Cerebellar nuclear complex (tissue), 1 donor: ENCODE data around the gene PRPS1L1.

ENCODE experiments used
- DNase-seq, 2 experiments: peaks; one replicate each; lab custom pipeline; 2025; lab: John Stamatoyannopoulos, UW

The PRPS1L1 gene

DNA sequence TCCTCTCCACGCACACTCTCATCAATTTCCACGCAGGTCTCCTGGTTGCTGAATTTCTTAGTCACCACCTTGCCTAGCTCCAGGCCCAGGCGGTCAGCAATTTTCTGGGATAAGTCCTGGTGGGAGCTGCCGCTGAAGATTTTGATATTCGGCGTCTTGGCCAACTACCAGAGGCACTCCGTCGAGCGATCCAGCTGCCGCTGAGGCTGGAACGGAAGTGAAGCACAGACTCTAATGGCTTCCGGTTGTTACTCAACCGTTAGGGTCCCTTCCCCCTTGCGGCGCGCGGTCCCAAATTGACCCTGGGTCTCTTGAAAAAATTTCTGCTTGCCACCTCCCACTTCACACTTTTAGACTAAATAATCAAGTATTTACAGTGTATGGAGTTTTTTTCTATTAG is at the start of gene PRPS1L1:
PRPS1L1 (minus strand) TSS at position 219 of the 400 bp plus-strand sequence.
- DNase-seq = no peak

DNA sequence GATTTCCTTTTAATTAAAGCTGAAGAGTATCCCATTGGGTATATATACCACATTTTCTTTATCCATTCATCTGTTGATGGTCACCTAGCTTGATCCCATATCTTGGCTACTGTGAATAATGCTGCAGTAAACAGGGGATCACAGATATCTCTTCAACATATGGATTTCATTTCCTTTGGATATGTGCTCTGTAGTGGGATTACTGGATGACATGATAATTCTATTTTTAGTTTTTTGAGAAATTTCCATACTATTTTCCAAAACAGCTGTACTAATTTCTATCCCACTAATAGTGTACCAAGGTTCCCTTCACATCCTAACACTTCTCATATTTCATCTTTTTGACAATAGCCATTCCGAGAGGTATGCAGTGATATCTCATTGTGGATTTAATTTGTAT is 48.8 kb upstream of the PRPS1L1 start:
- no peak for DNase-seq

DNA sequence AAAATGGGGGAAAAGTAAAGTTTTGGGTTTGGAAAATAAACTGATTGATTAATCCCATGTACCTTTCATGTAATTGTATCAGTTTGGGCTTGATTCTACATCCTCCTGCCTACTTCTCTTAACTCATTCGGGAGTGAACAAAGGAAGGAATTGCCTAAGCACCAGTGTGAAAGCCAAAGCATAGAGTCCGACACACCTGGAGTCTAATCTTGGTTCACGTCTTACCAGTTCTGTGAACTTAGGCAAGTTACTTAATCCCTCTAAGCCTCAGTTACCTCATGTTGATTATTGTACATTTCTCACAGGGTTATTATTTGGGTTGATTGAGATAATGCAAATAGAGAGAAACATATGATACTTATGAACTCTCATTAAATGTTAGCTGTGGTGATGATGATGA is 41.1 kb upstream of the PRPS1L1 start:
- no peak for DNase-seq

DNA sequence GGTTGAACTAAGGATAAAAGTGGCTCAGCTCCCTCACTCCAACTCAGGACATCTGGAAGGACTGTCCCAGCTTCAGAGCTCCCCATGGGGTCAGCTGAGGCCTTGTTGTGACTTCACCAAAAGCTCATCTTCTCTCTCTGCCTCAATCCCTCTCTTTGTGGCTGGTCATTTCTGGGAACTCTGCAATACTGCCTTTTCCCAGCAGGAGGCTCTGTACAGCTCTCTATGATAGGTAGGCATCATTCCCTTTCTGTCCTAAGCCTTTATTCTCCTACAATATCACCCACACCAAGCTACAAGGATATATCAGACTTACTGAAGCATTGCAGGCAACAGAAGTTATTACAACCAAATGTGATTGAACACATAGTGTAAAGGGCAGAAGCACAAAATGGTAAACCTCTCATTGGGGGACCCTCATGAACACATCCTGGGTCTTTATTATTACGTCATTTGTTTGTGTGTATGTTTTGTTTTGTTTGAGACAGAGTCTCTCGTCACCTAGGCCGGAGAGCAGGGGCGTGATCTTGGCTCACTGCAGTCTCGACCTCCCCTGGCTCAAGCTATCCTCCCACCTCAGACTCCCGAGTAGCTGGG is 36.7 kb upstream of the PRPS1L1 start:
- no peak for DNase-seq

DNA sequence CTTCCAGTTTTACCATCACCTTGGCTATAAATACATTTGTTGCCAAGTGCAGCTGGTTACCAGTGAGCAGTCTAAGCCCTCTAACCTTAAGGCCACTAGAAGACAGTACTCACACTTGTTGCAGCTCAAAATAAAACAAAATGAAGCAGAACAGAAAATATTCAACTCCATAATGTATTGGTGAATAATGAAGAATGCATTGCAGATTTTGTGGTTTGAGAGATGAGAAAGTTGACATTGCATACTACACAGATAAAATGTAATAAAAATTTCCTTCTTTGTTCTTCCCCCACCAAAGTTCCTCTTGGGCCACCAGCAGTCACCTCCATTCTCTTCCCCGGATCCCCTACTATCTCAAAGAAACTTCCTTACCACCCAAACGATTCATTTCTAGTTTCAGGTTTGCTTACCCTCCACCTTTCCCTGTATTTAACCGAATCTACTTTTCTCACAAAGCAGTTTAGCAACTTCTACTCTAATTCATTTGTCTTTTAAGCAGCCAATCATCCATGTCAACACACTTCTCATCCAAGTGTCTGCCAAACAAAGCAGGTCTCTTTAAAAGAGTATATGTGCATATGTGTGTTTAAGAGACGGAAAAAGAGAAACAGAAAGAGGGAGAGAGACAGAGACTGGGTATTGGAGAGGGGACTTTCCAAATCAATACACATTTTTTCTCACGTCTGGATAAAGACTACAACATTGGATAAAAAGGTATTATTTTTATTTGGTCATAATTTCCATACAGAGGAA is 35.7 kb upstream of the PRPS1L1 start:
- no peak for DNase-seq

DNA sequence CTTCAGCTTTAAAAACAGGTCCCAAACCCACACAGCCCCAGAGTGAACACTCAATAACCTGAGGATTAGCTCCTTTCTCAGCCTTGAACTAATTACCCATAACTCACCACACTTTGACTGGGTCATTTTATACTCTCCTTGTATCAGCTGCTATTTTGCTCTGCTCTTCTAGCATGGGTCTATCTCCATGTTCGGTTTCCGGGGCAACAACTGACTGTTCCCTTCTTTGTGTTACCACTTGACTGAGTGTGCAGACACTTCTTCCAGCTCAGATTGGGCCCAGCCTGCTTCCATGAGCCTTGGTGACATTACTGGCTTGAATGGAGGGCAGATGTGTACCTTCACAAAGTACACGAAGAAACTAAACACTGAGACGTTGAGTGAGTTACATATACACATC is 31.5 kb upstream of the PRPS1L1 start:
- DNase-seq = no peak

DNA sequence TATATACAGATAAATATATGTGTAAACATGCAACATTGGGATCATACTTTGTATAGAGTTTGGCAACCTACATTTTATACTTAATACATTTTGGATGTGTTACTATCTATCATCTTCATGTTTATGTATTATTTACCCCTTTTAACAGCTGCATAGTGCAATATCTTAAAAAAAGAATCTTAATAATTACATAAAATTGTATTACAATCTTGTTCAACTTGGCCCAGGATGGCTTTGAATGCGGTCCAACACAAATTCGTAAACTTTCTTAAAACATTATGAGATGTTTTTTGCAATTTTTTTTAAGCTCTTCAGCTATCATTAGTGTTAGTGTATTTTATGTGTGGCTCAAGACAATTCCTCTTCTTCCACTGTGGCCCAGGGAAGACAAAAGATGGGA is 26.3 kb upstream of the PRPS1L1 start:
- no peak for DNase-seq

DNA sequence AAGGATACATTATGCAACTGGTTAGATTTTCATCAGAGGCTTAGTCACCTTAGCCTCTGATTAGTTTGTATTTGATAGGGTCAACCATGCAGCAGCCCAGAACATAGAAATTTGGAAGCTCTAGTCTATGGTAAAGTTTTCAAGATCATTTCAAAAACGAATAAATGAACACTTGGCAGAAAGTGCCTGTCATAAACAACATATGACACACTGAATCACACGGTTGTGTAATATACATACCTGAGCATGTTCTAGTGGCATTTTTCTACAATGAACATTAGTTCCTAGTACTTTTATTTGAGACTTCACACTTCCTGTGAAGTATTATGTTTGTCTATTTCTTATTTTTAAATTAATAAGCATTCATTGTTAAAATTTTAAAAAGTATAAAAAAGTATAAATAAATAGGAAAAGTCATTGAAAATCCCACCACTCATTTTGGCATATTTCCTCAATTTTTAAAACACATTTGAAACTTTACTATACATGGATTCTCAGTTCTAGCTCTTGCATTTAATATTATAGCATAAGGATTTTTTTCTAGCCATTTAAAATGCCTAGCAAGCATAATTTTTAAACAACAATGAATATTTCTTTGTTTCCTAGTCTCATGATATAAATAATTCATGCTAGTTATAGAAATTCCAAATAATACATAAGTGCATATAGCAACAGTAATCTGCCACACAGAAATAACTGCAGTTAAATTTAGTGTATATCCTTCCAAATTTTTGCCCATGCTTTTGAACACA is 25.7 kb upstream of the PRPS1L1 start:
- no peak for DNase-seq

DNA sequence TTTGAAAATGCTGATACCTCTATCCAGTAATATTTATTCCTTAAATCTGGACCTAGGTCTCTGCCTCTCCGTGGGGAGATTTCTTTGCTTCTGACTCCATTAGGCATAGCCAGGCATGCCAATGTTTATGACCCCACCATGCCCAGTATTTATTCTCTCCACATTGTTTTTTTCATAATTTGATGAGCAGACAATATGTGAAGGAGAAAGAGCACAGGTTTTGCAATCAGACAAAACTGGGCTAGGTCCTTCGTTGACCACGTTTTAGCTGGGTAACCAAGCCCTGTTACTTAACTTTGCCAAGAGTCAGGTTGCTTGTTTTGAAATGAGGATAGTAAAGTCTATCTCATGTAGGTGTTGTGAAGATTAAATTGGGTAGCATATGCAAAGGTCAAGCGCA is 21.6 kb upstream of the PRPS1L1 start:
- DNase-seq = no peak

DNA sequence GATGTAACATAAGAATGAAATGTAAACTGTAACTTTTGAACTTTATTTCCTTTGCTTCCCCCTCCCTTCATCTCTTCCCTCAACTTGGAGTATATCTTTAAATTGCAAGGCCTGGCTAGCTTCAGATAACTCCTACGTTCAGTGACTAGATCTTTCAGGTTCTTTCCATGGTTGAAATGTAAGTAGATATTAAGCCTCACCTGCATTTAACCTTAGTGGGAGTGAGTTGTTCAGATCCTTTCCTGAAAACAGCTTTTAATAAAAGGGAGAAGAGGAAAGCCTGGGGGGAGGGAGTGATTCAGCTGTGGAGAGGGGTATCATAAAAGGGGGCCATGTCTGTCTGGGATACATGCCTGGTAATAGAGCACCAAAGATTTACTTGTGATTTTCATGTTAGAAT is 19.0 kb upstream of the PRPS1L1 start:
- no peak for DNase-seq

DNA sequence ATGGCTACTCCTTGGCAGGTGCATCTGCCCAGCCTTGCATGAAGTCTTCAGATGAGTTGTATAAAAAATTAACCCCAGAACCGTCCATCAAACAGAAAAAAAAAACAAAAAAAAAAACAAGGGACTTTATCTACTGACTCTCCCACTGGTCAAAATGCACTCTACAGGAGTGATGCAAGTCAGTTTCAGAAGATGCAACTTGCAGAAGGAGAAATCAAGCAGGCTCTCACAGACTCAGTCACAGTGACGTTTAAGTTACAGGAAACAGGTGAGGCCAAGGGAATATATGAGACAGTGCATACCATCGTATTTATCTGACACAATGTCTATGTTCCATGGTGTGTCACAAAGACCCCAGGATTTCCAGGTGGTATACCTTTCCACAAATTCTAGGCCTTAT is 17.5 kb upstream of the PRPS1L1 start:
- DNase-seq = no peak

DNA sequence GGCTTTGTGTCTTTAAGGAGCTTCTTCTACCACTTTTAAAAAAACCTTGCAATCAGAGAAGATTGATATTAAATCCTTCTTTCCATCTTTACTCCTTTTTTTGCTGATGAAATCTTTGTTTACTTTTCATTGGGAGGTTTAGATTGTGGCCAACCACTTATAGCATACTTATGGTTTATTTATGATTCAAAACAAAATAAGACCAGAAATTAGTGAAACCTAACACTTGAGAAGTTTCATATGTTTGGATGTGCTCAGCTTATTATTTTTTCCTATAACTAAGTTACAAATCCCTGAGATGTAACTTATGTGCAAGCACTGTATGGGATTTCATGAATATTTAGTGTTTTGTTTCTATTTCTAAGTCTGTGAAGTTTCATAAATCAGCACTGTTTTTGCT is 13.5 kb upstream of the PRPS1L1 start:
- no peak for DNase-seq

DNA sequence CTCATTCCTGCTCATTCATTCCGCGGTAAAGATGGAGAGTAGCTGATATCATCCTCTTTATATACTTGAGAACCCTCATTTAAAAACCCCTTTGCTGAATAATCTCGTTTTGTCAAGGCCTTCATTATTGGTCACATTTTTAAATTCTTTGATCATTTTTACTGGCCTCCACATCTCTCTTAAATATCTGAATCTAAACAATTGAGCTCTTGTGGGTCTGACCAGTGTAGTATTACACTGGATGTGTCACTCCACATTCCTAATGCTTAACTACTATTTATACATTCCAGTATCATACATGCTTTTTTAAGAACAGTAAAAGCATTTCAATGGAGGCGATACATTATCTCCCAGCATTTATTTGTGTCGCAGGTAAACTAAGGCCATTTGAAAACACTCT is 12.6 kb upstream of the PRPS1L1 start:
- DNase-seq = no peak

DNA sequence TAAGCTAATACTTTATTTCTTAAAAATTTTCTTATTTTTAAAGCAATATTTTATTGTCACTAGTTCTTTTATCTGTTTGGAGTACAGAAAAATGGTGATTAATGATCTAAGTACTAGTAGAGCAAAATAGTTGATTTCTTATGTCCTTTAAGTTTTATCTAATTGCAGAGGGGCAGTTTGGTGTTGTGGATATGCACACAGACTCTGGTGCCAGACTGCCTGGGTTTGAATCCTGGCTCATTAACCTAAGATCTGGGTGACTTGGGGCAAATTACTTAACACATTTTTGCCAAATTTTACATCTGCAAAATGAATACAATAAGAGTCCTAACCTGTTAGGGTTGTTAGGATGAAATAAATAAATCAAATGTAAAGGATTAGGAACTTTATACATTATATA is 10.7 kb upstream of the PRPS1L1 start:
- no peak for DNase-seq

DNA sequence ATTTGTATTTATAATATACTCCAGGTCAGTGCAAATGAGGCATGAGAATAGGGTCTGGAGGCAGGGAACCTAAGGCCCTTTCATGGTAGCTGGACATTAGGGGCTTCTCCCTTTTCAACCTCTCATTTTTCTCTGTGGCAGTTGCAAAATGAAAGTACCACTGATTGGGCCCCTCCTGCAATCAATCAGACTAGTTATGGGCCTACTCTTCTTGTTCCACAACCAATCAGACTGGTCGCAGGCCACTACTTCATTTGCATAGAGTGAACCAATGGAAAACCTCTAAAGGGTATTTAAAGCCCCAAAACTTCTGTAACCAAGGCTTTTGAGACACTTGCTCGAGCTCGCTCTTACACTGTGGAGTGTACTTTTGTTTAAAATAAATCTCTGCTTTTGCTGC is 10.0 kb upstream of the PRPS1L1 start:
- DNase-seq = no peak

DNA sequence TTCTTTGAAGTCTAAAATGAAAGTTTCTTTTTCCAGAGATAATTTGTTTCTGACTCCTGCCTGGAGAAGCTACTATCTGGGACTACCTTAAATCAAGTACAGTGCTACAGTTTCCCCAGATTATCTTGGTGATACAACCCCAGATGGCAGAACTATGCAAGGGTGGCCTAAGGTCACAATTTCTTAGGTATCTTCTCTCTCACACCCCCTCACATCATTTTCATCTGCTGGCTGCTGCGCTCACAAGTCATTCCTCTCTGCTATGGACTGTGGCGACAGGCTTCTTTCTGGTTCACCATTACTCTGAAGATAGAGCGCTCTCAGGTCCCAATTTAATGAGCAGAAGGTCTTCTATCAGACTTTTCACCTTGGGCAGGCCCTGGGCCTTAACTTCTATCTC is 9.1 kb upstream of the PRPS1L1 start:
- no peak for DNase-seq

DNA sequence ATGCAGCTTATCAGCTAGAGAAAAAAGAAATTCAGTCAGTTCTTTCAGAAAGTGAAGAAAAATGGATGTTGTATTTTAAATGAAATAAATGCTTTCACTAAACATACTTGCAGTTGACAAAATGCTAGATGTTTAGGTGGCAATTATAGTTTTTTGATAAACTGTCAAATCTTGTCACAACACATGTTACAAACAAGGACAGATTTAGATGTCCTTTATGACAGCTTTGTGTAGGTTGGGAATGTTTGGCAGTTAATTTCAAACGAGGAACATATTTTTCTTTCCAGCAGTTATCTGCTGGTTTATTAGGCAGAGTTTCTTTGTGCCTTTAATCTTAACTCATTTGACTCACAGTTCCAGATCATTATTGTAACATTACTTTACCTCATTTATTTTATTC is 3.1 kb upstream of the PRPS1L1 start:
- no peak for DNase-seq

DNA sequence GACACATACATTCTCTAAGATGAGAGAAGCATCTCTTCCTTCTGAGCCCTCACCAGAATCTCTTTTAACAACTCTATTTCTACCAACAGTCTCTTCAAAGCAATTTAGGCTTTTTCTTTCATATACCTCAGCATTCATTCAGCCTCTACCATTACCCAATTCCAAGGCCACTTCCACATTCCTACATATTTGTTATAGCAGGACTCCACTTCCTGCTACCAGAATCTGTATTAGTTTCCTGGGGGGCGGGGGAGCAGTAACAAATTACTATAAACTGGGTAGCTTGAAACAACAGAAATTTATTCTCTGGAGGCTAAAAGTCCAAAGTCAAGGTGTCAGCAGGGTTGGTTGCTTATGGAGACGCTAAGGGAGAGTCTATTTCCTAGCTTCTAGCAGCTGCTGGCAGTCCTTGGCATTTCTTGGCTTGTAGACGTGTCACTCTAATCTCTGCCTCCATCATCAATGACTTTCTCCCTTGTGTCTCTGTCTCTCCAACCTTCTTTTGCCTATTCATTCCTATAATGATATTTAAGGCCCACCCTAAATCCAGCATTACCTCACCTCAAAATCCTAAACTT is 7.4 kb downstream of the PRPS1L1 start:
- no peak for DNase-seq

DNA sequence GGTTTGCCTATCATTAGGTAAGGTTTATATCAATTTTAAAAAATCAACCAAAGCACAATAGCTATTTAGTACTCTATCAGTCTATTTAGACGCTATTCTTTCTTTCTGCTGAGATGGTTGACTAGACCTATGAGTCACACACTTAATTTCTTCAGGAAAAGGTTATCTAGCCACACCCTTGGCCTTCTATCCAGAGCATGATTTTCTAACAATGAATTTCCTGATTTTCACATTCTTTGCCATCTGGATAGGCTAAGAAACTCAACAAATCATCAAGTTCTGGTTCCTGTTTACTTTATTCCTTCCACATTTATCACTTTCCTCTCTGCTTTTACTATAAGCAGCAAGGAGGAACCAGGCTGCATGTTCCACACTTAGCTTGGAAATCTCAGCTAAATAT is 8.1 kb downstream of the PRPS1L1 start:
- no peak for DNase-seq

DNA sequence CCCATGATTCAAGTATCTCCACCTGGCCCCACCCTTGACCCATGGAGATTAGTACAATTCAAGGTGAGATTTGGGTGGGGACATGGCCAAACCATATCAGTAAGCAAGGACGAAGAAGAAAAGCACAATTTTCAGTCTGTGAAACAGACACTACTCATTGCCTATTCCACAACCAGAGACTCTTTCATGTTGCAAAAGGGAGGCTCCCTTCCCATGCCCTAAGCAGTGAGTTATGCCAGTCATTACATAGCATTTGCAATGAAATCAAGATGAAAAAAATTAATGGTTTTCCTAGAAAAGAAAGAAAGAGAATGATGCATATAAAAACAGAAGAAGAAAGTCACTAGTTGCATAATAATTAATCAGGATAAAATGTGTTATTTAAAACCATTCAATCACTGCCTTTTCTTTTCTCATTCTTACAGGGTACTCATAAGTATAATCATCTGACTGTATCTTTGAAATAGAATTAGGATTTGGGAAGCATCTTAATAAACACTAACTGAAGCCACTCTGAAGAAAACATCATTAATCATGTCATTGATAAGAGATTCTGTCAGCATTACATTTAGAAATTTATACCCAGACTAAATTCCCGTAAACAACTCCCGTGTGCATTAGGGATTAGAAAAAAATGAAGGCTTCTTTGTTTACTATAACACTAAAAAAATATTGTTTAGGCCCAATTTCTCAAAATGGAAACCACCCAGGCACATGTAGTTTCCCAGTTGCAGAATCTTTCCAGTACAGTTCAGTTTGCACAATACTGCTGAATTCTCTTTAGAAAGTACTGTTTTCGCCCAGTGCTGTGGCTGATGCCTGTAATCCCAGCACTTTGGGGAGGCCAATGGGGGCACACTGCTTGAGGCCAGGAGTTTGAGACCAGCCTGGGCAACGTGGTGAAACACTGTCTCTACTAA is 9.1 kb downstream of the PRPS1L1 start:
- DNase-seq = no peak

DNA sequence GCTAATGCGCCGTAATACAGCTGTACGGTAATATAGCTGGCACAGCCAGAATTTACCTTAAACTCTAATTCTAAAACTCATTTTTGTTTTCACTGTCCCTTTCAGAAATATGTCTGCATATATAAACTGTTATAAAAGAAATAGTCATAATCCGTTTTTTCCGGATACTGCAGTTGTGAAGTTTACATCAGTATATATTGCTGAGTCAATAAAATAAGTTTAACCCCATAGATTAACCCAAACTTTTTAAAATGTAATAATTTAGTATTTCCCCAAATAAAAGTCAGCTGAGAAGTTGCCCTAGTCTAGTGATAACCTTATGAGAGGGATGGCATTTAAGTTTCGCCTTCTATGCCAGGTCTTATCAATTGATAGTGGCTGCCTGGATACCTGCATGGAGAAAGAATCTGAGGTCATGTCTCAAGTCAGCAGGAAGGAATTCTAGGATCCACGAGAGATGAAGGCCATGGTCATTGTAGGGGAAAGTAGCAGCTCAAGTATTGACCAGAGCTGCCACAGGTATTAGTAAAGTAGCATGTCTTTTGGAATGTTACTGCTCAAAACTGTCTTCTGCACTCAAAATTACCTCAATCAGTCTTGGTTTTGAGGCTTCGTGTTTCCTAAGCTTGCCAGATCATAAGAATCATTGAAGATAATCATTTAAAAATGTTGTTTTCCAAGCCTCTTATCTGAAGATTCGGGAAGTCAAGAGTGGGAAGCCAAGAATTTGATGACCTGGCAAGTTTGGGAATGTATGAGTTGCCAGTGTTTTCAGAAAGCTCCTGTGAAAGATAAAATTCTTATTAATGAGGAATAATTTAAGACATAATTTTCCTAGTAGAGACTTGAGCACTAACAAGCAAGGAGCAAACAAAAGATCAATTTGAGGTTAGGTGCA is 10.8 kb downstream of the PRPS1L1 start:
- no peak for DNase-seq
